GM12878 (cell line): ENCODE results near the gene PPM1J. TPM values are rescaled to one million over a fixed set of nuclear protein-coding genes. Genes with fewer than 3 reads are reported as not detected.

Source experiments
- ATAC-seq: fragments of 200-7000 bp; cut with Tn5 transposase; 3 replicates; pipeline ENCODE4 v1.9.1; 2020; ENCODE audit warnings: mild to moderate bottlenecking, moderate library complexity
- BruUV-seq: library from RNA; stranded (reverse); fragments of 400-500 nt; replicated peaks from 2 replicates; lab custom pipeline; 2021; lab: Mats Ljungman, UMichigan
- CTCF ChIA-PET: fragments of 300-600 bp; sonication (Branson Sonifier 250); formaldehyde crosslinking; extraction: SDS; loops from one replicate; lab custom pipeline; 2021; ENCODE audit warnings: inconsistent platforms; lab: Yijun Ruan, JAX
- POLR2A ChIA-PET: fragments of 350-600 bp; formaldehyde crosslinking; extraction: SDS; loops from one replicate; lab custom pipeline; 2021; ENCODE audit warnings: inconsistent platforms; lab: Charles Lee
- RAD21 ChIA-PET: fragments of 300-600 bp; sonication (Branson Sonifier 250); formaldehyde crosslinking; loops from one replicate; lab custom pipeline; 2023; ENCODE audit warnings: antibody characterized with exemption; ENCODE audit not compliant: unreplicated experiment; lab: Charles Lee
- SMC1A ChIA-PET: fragments of 300-600 bp; sonication (Branson Sonifier 250); formaldehyde crosslinking; loops from one replicate; lab custom pipeline; 2023; ENCODE audit not compliant: unreplicated experiment, uncharacterized antibody; lab: Charles Lee
- DNase-seq: peaks from one replicate; pipeline ENCODE4 v3.0.0-alpha.2; 2011; ENCODE audit warnings: low read depth, low spot score
- FAIRE-seq: peaks from 3 replicates; lab custom pipeline; 2011; peaks lifted over from hg19 to GRCh38; lab: Jason Lieb, UNC
- H2AFZ ChIP-seq: 2 replicates; pipeline ENCODE4 v1.6.0; 2011; ENCODE audit warnings: low read depth, low read length, control low read depth; ENCODE audit not compliant: control insufficient read depth
- H3K27ac ChIP-seq: 2 replicates; pipeline ENCODE4 v1.5.1; 2011; ENCODE audit warnings: control low read depth; ENCODE audit not compliant: control insufficient read depth, insufficient read depth
- H3K27me3 ChIP-seq, 2 experiments: replicated peaks in 1 of 2; 2 replicates each; pipeline versions ENCODE4 v1.6.0 to v1.6.1; 2011; ENCODE audit warnings: low read length in 1 of 2; ENCODE audit not compliant: control insufficient read depth in 2 of 2, insufficient read depth in 2 of 2
- H3K36me3 ChIP-seq, 2 experiments: 2 replicates each; pipeline ENCODE4 v1.5.1; 2011; ENCODE audit warnings: low read length in 1 of 2; ENCODE audit not compliant: control insufficient read depth in 2 of 2, insufficient read depth in 2 of 2
- H3K4me1 ChIP-seq: 2 replicates; pipeline ENCODE4 v1.6.1; 2011; ENCODE audit warnings: mild to moderate bottlenecking, low read length, moderate library complexity, mixed read lengths; ENCODE audit not compliant: control insufficient read depth, insufficient read depth
- H3K4me2 ChIP-seq: 2 replicates; pipeline ENCODE4 v1.6.0; 2011; ENCODE audit warnings: control low read depth; ENCODE audit not compliant: control insufficient read depth, insufficient read depth
- H3K4me3 ChIP-seq: fragments of 200-600 bp; sonication (generic); 2 replicates; pipeline ENCODE4 v1.5.1; 2016
- H3K79me2 ChIP-seq: 2 replicates; pipeline ENCODE4 v1.6.0; 2011; ENCODE audit warnings: low read length; ENCODE audit not compliant: control insufficient read depth, insufficient read depth
- H3K9ac ChIP-seq: 2 replicates; pipeline ENCODE4 v1.8.0; 2011; ENCODE audit warnings: low read length, control low read depth, mixed read lengths; ENCODE audit not compliant: control insufficient read depth, insufficient read depth
- H3K9me3 ChIP-seq: replicated peaks from 3 replicates; pipeline ENCODE4 v1.5.1; 2011; ENCODE audit warnings: mild to moderate bottlenecking, low read length; ENCODE audit not compliant: control insufficient read depth, insufficient read depth
- H4K20me1 ChIP-seq: 2 replicates; pipeline ENCODE4 v1.6.0; 2011; ENCODE audit not compliant: control insufficient read depth, insufficient read depth
- ESRRA ChIP-seq: IDR thresholded peaks from 2 replicates; pipeline ENCODE4 v1.6.1; 2012; ENCODE audit warnings: mild to moderate bottlenecking, low read length, improper control_type of control experiment
- HCFC1 ChIP-seq: fragments of 150-350 bp; IDR thresholded peaks from 2 replicates; pipeline ENCODE4 v1.6.1; 2014; ENCODE audit warnings: low read length
- JUND ChIP-seq: IDR thresholded peaks from 2 replicates; pipeline ENCODE4 v1.6.1; 2012; ENCODE audit warnings: low read depth, mild to moderate bottlenecking, low read length, improper control_type of control experiment, moderate library complexity
- KAT2A ChIP-seq: conservative IDR thresholded peaks from 2 replicates; pipeline ENCODE4 v1.6.1; 2011; ENCODE audit warnings: low read depth, low read length; ENCODE audit not compliant: control insufficient read depth
- MTA2 ChIP-seq: fragments of 450-650 bp; IDR thresholded peaks from 2 replicates; pipeline ENCODE4 v1.6.1; 2016; ENCODE audit warnings: low read depth, mild to moderate bottlenecking, moderate library complexity
- POU2F2 ChIP-seq: IDR thresholded peaks from 3 replicates; pipeline ENCODE4 v1.6.1; 2011; ENCODE audit warnings: low read depth, mild to moderate bottlenecking, low read length, borderline replicate concordance
- RAD21 ChIP-seq: IDR thresholded peaks from 2 replicates; pipeline ENCODE4 v1.6.1; 2011; ENCODE audit warnings: mild to moderate bottlenecking, low read depth, low read length, moderate library complexity; ENCODE audit not compliant: insufficient read depth
- REST ChIP-seq: IDR thresholded peaks from 2 replicates; pipeline ENCODE4 v1.6.1; 2012; ENCODE audit warnings: mild to moderate bottlenecking, low read depth, low read length
- SIN3A ChIP-seq: IDR thresholded peaks from 2 replicates; pipeline ENCODE4 v1.6.1; 2012; ENCODE audit warnings: low read depth, low read length, improper control_type of control experiment
- STAT1 ChIP-seq: fragments of 450-650 bp; conservative IDR thresholded peaks from 2 replicates; pipeline ENCODE4 v1.6.1; 2014; ENCODE audit warnings: antibody characterized with exemption, mild to moderate bottlenecking
- TCF7 ChIP-seq: IDR thresholded peaks from 2 replicates; pipeline ENCODE4 v1.6.1; 2014; ENCODE audit warnings: antibody characterized with exemption, borderline replicate concordance
- ZNF592 ChIP-seq: fragments of 450-650 bp; IDR thresholded peaks from 2 replicates; pipeline ENCODE4 v1.6.1; 2017; ENCODE audit warnings: mild to moderate bottlenecking, moderate library complexity
- WGBS: methylation state at CpG from one replicate; pipeline ENCODE4 v1.1.6; 2016; ENCODE audit warnings: low lambda C conversion rate; ENCODE audit not compliant: insufficient replicate concordance, insufficient coverage; ENCODE audit errors: missing lambda C conversion rate; 5-methylcytosine and 5-hydroxymethylcytosine counted together
- in situ Hi-C: fragments of 300-500 bp; cut with MboI; formaldehyde crosslinking; loops from 9 replicates; pipeline ENCODE4 v1.14.3; 2018; ENCODE audit warnings: mixed read lengths
- intact Hi-C: fragments of 100-400 bp; cut with micrococcal nuclease; formaldehyde crosslinking; loops from one replicate; pipeline ENCODE4 v1.14.2; 2022; ENCODE audit not compliant: unreplicated experiment
- polyA plus RNA-seq, 11 experiments: library from polyadenylated mRNA; depleted of rRNA in 4 of 11; unstranded in 6 of 11; stranded (reverse) in 5 of 11; fragments of >200 nt; fragmentation: Nextera tagmentation in 4 of 11; fragmentation: Illumina TruSeq in 1 of 11; extraction: Ambion mirVana in 4 of 11; extraction: Trizol in 1 of 11; gene quantifications; 1 replicate in 1 of 11; 2 replicates in 10 of 11; pipeline versions ENCODE4 v1.2.1 to v1.2.3, GENCODE V29; 2011 to 2016; ENCODE audit warnings: inconsistent platforms in 2 of 11, missing spikeins in 2 of 11, low read depth in 1 of 11
- total RNA-seq, 4 experiments: library from RNA; depleted of rRNA in 3 of 4; stranded (reverse); fragments of >200 nt in 3 of 4; fragmentation: Illumina TruSeq in 1 of 4; extraction: Trizol in 1 of 4; gene quantifications; 2 replicates each; pipeline versions ENCODE4 v1.2.1 to v1.2.3, GENCODE V29; 2013 to 2021
- TF ChIP-seq, protein P1 (sequence below): IDR thresholded peaks from 2 replicates; pipeline ENCODE4 v1.6.1; 2012; ENCODE audit warnings: low read depth, low read length, improper control_type of control experiment

Gene PPM1J
- total and polyA plus RNA-seq, 10 of the 15 experiments (the other 5 are each of a cell fraction or from before 2014, with no cell fraction given): 0.07 to 1.8 (median 0.59) TPM; not detected in 1

DNA sequence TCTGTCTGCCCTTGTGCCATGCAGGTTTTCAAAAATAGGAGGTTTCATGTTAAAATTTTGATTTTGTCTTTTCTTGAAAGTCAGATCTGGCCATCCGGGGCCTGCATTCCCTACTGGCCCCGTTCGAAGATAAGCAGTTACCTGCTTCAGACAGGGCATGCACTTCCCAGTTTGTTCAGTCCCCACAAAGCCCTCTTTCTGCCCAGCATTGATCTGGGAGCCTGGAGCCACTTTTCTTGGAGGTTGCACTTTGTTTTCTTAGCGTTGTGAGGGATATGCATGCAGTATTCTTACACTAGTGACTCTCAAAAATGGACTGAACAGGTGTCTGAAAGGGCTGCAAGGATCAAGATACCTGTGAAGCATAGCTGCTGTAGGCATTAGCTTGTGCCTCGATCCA lies 29.2 kb downstream of the PPM1J start:
- H3K4me2 ChIP-seq: no peak overlapping the region
- no peak; the same call in 2 of the 3 replicates for ATAC-seq
- no peak for DNase-seq
- in situ Hi-C loops: no loop called here
- WGBS: 77% methylated on average over 5 of the region's 5 CpGs
- H3K27me3 ChIP-seq: no peaks in the 10 kb centered on the region
- 0 out of 2 replicates have a peak, but pooled peaks cover 3% of the 10 kb centered on the region for H4K20me1 ChIP-seq
- ChIA-PET RAD21 (interaction anchor here (2.2 kb wide), 1 partner anchor 295 kb away, joined by 5 read pairs; no protein-coding TSS in a partner anchor), CTCF (interaction anchor here (1.2 kb wide), 1 partner anchor 18 kb away, joined by 3 read pairs; no protein-coding TSS in a partner anchor), POLR2A (interaction anchor here (0.6 to 1.6 kb wide), 2 partner anchors 15 to 49 kb away, joined by 3 to 4 read pairs; no protein-coding TSS in a partner anchor), SMC1A (interaction anchor here (0.8 to 1.7 kb wide), 4 partner anchors 11 to 22 kb away, joined by 4 to 7 read pairs (median 4); partner anchors contain the start of gene MOV10)
- no peaks in the 10 kb centered on the region for H3K9me3 ChIP-seq
- H3K4me1 ChIP-seq: peaks cover 11% of the 10 kb centered on the region; the same call in 1 of the 2 replicates
- H3K27ac ChIP-seq: no peak overlapping the region
- no peak overlapping the region for H3K4me3 ChIP-seq
- intact Hi-C loops: no loop called here
- FAIRE-seq: no peak
- H3K9ac ChIP-seq: no peak overlapping the region
- H3K36me3 ChIP-seq: peaks cover 3 to 6% of the 10 kb centered on the region in 2 experiments
- no TSS peak for BruUV-seq
- H3K79me2 ChIP-seq: no peaks in the 10 kb centered on the region; the same call in 1 of the 2 replicates
- H2AFZ ChIP-seq: no peak overlapping the region
- TF ChIP-seq SIN3A: no peak
- no peak for TF ChIP-seq POU2F2
- no peak for TF ChIP-seq STAT1
- TF ChIP-seq ESRRA: no peak
- no peak for TF ChIP-seq REST
- no peak for TF ChIP-seq MTA2
- no peak for TF ChIP-seq JUND
- TF ChIP-seq KAT2A: no peak
- no peak for TF ChIP-seq HCFC1
- no peak for TF ChIP-seq RAD21
- TF ChIP-seq ZNF592: no peak
- no peak for TF ChIP-seq TCF7
- TF ChIP-seq, protein P1, sequence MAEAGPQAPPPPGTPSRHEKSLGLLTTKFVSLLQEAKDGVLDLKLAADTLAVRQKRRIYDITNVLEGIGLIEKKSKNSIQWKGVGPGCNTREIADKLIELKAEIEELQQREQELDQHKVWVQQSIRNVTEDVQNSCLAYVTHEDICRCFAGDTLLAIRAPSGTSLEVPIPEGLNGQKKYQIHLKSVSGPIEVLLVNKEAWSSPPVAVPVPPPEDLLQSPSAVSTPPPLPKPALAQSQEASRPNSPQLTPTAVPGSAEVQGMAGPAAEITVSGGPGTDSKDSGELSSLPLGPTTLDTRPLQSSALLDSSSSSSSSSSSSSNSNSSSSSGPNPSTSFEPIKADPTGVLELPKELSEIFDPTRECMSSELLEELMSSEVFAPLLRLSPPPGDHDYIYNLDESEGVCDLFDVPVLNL: no peak
